Fibroblast of skin of right quadriceps (primary cell): ENCODE data around the gene GNAI3.

Source experiments
- DNase-seq: peaks from one replicate; pipeline ENCODE4 v3.0.0-alpha.2; 2013

The GNAI3 gene

DNA sequence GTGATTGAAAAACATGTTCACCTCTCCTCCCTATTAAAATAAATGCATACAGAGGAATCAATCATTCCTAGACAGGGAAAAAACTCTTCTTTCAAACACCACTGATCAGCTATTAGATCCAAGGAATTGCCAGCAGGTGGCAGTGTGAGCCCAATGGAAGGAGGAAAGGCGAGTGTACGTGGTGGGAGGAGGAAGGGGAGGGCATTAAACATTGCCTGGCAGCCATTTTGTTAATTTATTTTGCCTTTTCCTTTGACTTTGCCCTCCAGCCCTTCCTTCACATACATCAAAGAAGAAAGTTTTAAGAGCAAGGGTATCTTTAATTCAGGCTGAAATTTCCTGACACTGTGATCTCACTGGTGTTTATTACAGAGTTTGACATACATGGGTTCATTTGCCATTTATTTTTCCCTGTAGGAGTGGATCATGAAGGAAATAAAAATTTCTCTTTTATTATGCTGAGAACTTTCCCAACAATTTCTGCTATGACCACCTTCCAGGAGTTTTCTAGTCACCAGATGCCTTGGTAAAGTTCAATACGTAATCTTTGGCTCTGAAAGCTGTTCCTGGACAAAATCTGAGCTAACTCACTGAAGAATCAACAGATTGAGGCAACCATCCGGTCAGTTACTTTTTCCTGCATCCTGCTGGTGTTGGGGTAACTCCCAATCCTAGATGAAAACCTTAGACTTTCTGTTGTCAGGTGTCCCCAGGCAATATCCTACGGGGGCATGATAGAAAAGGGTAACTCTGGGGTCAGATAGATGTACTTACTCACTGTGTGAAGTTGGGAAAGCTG is 1.9 kb upstream of the GNAI3 start:
- DNase-seq: peak; percentile 86

DNA sequence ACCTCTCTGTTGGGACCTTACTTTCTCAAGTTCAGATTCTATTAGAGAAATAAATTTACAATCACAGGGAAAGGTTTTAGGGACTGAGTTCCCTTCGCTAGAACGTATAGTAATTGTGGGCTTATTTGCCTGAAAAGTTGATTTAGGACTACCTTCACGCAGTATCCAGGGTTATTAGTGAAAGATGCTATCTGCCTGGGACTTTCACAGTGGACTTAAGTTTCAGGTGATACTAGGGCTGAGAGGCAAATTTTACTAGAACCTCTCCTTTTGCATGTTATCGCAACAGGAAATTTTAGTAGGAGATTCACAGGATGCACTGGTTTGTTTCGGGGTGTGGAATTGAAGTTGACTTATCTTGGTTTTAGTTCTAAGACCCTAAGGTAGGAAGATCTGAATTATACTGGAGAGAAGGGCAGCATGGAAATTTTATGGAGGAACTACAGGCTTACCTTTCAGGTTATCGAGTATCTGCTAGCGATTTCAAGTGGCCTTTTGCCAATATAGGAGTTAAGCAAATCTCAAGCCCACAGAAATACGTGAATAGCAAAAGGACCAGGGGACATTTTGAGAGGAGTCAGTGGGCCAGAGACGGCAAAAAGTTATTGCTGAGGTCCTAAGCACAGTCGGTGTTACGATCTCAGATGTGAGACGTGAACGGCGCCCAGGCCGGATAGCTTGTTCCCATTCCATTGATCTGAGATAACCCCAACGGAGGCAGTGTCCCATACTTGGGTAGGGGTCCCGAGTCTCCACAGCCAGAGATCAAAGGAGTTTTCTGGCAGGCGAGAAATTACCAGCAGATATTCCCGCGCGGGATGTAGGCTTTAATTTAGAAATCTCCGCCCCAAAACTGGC is 723 bp upstream of the GNAI3 start:
- no peak for DNase-seq

DNA sequence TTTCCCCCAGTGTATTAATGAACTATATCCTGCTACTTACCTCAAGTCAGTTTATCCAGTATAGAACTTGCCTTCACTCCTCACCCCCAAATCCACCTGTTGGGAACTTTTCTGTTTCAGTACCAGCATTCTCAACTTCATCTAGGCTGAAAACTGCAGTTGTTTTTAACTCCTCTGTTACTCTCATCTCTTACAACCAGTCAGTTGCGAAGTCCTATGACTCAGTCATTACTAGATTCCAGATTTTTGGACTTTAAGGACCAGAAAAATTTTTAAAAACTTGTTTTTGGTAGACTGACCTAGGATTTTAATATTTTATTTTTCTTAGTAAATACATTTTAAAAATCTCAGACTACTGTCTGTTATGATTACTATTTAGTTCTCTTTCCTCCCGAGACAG is 8.1 kb downstream of the GNAI3 start:
- no peak for DNase-seq

DNA sequence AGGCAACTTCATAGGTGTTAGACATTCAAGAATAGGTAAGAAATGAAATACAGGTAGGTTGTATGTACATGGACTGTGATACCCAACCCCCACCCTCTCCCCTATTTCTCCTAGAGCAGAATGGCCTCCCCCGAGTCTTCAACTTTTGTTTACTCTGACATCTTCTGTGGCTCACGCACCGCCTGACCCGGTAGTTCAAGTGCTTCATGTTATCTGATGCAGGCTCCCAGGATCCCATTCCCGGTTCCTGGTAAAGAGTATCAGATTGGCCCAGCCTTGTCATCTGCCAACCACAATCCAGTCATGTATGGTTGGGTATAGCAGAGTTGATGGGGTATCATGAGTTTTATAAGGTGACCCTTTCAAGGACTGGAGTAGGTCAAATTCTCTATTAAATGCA is 9.1 kb downstream of the GNAI3 start:
- no peak for DNase-seq

DNA sequence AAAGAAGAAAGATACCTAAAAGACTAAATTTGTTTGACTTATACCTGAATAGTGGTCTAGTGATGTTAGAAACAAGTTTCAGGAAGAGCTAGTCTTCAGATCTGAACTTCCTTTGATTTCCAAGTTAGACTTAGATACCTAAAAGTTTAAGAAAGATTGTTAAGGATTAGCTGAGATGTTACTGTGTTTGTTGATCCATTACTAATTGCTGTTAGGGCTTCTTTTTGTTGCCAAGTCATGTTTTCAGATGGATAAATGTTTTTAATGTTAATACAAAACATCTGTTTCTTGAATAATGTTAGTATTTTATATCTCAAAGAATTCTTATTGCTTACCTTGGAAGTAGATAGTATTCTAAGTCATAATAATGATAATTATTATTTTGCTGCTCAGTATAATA is 11.6 kb downstream of the GNAI3 start:
- DNase-seq: no peak

DNA sequence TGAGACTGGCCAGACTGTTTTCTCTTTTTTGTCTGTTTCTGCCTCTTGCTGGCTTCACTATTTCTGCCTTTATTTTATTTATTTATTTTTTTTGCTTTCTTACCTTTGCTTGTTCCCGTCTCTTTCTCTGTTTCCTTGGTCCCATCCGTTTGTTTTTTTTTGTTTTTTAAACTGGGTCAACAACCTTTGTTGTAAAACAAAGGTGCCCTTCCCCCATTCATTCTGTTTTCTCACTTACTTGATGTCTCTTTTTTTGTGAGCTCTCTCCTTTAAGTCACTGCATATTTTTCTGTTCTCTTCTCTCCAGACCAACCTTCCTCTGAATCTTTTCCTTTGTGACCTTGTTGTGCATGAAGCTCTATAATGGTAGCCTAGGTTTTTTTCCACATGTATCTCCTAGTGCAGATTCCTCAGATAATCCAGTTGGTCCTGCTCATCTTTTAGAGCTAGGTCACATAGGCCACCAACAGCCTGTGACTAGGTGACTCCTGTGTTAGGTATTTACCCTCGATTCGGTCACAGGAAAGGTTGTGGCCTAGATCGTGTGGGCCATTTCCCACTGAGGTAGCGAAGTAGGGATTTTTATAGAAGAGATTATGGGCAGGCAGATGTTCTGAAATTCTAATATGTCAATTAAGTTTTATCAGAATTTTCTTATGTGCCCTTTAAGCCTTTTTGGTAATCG is 15.9 kb downstream of the GNAI3 start:
- DNase-seq: no peak

DNA sequence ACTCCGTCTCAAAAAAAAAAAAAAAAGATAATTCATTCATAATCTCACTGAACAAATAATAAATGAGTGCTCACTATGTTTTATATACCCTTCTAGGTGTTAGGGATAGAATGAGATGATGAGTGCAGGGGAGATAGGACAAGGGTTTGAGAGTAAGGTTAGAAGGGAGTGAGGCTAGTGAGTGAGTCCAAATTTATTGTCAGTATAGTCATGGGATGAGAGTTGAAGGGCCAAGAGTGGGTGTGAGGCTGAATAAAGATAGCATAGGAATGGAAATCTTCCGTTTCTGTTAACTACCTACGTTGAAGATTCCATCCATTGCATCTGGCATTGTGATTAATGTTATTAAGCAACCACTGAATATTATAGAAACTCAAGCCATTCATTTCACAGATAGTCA is 16.8 kb downstream of the GNAI3 start:
- no peak for DNase-seq

DNA sequence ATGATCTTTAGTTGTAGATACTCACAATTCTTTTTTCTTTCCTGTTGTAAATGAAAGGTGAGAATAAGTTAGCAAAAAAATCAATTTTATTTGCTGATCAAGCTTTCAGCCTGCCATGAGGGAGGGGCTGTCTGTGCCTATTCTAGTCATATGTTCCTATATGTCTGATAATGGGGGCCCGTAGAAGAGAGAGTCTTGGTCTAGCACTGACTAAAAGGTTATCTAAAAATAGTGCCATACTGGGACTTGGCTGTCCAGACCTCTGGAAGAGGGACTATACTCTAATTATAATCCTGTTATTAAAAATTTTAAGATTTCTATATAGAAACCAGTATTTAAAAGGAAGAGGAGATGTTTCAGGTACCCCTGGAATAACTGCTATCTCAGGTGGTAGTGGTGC is 18.6 kb downstream of the GNAI3 start:
- DNase-seq: no peak

DNA sequence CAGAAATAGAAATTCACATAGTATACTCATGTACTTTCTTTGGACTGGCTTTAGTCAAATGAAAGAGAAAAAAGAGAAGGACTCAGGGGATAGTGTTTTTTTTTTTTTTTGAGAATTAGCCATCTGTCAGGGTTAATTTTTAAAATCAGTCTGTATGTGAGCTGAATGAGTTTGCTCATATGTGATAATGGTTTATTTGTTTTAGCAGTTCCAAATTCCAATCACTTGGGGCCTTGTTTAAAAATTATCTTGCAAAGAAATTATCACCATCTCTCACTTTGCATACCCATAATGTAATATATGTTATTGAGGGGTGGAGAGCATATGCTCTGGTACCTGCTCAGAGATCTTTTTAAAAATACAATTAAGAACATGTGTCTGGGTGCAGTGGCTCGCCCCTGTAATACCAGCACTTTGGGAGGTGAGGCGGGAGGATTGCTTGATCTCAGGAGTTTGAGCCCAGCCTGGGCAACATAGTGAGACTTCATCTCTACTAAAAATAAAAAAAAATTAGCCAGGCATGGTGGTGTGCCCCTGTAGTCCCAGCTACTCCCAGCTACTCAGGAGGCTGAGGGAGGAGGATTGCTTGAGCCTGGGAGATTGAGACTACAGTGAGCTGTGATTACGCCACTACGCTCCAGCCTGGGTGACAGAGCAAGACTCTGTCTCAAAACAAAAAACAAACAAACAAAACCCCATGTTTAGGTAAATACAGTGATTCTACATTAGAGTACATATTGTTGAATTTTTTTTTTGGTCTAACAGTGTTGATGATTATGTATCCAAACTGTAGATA is 19.7 kb downstream of the GNAI3 start:
- no peak for DNase-seq

DNA sequence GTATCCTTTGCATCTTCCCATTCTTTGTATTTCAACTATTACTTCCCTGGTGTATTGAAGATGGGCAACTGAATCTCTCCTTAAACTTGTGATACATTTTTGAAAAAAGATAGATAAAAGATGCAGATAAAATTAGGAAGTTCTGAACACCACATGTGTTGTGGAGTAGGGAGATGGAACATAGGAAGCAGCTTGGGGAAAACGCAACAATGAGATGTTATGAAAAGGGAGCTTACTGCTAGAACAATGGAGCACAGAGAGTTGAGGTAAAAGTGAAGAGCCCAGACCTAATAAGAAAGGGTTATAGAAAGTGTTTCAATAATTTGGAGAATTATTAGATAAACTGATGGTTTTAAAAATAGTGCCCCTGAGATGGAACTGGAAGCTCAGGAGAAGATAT is 20.9 kb downstream of the GNAI3 start:
- DNase-seq: no peak

DNA sequence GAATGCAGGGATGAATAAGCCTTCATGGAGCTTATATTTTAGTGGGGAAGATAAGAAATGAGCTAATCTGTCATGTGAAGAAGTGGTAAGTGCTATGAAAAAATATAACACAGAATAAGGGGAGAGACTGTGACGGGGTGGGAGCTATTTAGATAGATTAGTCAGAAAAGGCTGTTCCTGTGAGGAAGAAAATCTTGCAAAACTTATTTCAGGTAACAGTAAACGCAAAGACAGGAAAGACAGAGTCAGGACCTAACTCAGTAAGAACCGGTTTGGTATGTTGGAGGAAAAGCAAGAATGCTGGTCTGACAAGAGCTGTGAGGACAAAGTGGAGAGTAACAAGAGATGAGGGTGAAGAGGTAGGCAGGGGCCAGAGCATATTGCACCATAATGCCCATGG is 22.0 kb downstream of the GNAI3 start:
- no peak for DNase-seq

DNA sequence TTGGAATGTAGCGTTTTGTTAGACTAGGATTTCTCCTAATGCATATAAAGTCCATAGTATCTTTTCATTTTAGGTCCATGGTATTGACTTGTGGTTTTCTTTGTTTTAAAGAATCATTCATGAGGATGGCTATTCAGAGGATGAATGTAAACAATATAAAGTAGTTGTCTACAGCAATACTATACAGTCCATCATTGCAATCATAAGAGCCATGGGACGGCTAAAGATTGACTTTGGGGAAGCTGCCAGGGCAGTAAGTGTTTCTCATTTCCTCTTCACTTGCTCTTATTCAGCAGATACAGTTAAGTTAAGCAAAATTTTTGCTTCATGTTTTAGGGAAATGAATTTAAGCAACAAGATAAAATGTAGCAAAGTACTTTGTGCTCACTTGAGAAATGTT is 25.4 kb downstream of the GNAI3 start:
- no peak for DNase-seq

DNA sequence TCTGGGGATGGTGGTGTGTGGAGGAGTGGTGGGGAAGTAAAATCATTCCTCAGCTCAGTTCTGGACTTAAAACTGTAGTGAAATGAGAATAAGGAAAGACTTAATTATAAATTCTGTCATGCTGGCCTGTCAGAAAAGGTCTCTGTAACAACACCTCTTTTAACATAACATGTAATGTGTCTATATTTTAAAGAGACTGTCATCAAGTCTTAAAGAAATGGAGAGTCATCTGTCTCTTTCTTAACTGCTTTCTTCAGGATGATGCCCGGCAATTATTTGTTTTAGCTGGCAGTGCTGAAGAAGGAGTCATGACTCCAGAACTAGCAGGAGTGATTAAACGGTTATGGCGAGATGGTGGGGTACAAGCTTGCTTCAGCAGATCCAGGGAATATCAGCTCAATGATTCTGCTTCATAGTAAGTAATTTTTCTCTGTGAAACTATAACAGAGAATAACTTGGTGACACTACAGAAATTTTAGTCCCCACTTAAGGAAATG is 30.6 kb downstream of the GNAI3 start:
- no peak for DNase-seq

DNA sequence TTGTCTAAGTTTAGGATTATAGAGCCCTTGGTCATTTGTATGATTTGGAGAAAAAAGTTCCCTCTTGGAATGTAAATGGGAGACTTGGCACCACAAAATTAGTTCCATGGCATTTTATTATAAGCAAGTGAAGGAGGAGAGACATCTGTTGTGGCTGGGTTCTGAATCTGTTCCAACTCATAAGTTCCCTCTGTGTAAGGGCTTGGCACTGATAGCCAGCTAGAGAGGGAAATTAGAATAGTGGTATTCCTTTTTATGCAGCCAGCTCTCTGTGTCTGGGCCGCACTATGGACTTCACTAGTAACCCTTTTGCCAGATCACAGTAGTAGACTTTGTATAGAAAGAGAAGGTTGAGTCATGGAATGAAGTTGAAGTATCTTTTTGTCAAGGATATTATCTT is 31.1 kb downstream of the GNAI3 start:
- DNase-seq: no peak

DNA sequence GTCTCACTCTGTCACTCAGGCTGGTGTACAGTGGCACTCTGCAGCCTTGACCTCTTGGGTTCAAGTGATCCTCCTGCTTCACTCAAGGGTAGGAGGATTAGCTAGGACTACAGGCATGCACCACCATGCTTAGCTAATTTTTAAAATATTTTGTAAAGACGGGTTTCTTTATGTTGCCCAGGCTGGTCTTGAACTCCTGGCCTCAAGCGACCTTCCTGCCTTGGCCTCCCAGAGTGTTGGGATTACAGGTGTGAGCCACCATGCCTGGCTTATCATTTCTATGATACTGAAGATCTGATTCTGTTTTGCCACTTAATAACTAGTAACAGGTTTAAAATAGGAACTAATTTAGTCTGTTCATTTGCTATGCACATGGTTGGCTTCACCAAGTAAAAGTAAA is 33.6 kb downstream of the GNAI3 start:
- DNase-seq: no peak

DNA sequence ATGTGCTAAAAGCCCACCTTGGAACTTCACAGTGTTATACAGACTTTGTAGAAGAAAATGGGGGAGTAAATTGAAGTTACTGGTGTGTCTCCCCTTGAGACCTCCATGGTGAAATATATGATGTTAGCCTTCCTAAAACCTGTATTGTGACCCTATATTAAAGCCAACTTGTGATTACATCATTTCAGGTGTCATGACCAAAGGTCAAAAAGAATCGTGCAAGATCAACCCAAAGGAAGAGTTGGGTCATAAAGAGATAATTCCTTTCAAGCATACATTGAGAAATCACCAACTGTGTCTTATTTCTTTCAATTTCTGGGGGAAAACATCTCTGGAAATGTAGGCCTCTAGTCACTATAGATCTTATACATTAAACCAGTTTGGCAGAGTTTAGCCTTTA is 36.4 kb downstream of the GNAI3 start:
- DNase-seq: no peak

DNA sequence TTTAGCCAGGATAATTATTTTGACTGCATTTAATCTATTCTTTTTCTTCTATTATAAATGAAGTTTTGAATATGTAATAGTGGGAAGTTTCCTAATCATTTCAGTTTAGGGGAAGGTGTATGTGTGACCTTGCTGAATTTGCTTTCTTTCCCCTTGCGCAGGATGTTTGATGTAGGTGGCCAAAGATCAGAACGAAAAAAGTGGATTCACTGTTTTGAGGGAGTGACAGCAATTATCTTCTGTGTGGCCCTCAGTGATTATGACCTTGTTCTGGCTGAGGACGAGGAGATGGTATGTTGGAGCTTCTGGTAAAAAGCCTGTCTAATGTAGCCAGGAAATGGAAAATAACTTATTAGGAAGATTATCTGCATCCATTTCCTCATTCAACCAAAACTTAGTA is 37.6 kb downstream of the GNAI3 start:
- DNase-seq: no peak

DNA sequence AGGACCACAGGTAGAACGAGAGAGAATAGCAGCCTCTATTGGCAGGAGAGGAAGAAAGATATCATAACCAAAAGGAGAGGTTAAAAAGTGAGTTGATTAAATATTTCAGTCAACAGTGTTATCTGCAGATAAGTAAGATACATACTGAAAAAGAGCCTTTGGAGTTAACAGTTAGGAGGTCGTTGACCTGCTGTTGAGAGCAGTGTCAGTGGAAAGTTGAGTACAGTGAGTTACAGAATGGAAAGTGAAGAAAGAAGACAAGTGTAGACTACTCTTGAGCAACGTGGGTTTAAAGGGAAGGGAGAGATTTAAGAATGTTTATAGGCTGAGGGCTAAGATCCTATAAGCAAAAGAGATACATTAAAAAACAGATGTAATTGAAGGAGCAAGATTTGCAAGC is 40.8 kb downstream of the GNAI3 start:
- DNase-seq: no peak

DNA sequence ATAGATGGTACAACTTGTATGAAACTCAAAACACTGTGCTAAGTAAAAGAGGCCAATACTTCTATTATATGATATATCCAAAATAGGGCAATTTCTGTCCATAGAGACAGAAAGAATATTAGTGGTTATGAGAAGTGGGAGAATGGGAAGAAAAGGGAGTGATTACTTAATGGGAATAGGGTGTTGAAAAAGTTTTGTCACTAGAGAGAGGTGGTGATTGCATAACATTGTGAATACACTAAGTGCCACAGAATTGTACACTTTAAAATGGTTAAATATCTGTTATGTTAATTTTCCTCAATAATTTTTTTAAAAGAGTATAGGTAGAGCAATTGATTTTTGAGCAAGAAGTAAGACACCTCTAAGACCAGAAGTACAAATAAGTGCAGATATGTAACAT is 41.3 kb downstream of the GNAI3 start:
- DNase-seq: no peak

DNA sequence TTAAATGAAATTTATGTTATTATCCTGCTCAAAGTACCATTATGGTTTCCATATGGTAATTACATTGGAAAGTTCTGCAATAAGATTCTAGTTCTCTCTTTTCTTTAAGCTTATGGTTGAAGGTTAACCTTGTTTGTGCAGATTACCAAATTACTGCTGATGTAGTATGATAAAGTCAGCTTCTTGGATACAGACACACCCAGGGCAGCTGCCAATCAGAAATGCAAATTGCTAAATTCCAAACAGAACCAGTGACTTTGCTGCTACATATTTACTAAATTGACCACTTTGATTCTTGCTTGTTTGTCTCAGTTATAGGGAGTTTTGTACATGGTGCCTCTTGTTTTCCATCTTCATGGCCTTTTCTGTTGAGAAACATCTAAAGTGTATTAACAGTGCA is 44.5 kb downstream of the GNAI3 start:
- DNase-seq: no peak

DNA sequence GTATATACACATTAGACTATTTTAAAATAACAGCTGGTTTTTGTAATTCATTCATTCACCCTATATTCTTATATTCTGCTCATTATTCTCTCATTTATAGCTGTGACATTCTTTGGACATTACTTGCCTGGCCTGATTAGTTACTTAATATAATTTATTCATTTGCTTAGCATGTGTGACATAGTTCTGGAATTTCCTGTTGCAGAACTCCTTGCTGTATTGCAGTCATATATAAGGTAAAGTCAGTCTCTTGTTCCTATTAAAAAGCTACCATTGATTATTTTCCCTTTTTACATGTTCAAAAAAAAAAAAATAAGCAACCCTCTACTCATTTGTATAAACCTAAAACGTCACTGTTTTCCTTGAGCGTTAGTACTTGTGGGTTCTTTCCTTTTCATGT is 47.1 kb downstream of the GNAI3 start:
- DNase-seq: peak; percentile 75

DNA sequence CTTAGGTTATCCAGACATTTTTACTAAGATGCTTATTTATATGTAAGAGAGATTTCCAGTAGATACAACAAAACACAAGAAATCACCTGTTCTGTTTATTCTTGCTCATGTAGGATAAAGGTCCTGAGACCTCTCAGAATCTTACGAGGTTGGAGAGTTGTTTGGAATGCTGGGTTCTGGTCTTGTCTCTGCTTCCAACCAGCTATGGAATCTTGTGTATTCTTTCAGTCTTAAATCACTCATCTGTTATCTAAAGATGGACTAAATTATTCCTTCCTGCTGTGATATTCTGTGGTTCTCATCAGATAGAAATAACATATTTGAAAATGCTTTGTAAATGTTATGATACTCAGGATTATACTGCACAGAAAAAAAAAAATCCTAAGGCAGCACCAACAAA is 49.7 kb downstream of the GNAI3 start:
- DNase-seq: no peak

DNA sequence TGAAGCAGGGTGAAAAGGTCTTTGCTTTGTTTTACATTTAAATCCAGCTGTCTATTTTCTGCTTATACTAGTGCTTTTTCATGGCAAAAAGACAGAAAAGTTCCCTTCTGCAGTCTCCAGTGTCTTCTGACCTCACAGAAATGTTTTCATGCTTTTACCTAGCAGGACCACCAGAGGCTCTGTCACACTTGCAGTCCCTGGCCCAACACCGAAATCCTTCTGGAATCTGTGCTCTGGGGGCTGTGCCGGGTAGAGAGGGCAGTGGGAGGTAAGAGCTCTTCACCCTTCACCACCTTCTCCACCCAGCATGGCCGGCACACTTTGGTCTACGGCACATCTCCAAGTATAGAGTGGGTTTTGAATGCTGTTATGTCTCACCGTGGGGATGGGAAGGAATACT is 50.2 kb downstream of the GNAI3 start:
- DNase-seq: no peak
